GM23338 (cell line): ENCODE results near the gene NUDC. TPM values are rescaled to one million over a fixed set of nuclear protein-coding genes. Genes with fewer than 3 reads are reported as not detected.

Experiments
- ATAC-seq: fragments of 200-7000 bp; cut with Tn5 transposase; 3 replicates; pipeline ENCODE4 v1.9.1; 2020
- DNase-seq: peaks from one replicate; pipeline ENCODE4 v3.0.0-alpha.2; 2015; ENCODE audit warnings: low spot score
- H2AFZ ChIP-seq: fragments of 200-600 bp; sonication (generic); 2 replicates; pipeline ENCODE4 v1.8.0; 2016; ENCODE audit warnings: antibody characterized with exemption, mild to moderate bottlenecking, moderate library complexity
- H3F3A ChIP-seq: fragments of 200-600 bp; sonication (generic); replicated peaks from 2 replicates; pipeline ENCODE4 v1.8.0; 2017; ENCODE audit warnings: antibody characterized with exemption, mixed run types, low read depth
- H3K27ac ChIP-seq: fragments of 200-600 bp; sonication (generic); 2 replicates; pipeline ENCODE4 v1.6.1; 2016; ENCODE audit warnings: low read depth
- H3K27me3 ChIP-seq: fragments of 200-600 bp; sonication (generic); 2 replicates; pipeline ENCODE4 v1.8.0; 2016; ENCODE audit warnings: mild to moderate bottlenecking, mixed run types, moderate library complexity; ENCODE audit not compliant: insufficient read depth
- H3K36me3 ChIP-seq: fragments of 200-600 bp; sonication (generic); 2 replicates; pipeline ENCODE4 v1.8.0; 2016; ENCODE audit warnings: mild to moderate bottlenecking; ENCODE audit not compliant: insufficient read depth
- H3K4me1 ChIP-seq: fragments of 200-600 bp; sonication (generic); 2 replicates; pipeline ENCODE4 v1.8.0; 2016; ENCODE audit warnings: mild to moderate bottlenecking, moderate library complexity; ENCODE audit not compliant: insufficient read depth
- H3K4me2 ChIP-seq: fragments of 200-600 bp; sonication (generic); 2 replicates; pipeline ENCODE4 v1.7.1; 2017; ENCODE audit warnings: mixed run types
- H3K4me3 ChIP-seq: fragments of 200-600 bp; sonication (generic); 2 replicates; pipeline ENCODE4 v1.6.1; 2016; ENCODE audit warnings: mixed run types
- H3K79me2 ChIP-seq: fragments of 200-600 bp; sonication (generic); replicated peaks from 2 replicates; pipeline ENCODE4 v1.8.0; 2017; ENCODE audit warnings: mild to moderate bottlenecking; ENCODE audit not compliant: insufficient read depth
- H3K9me2 ChIP-seq: fragments of 200-600 bp; sonication (generic); 2 replicates; pipeline ENCODE4 v1.8.0; 2017; ENCODE audit not compliant: insufficient read depth
- H4K20me1 ChIP-seq: fragments of 200-600 bp; sonication (generic); replicated peaks from 2 replicates; pipeline ENCODE4 v1.8.0; 2017; ENCODE audit warnings: mild to moderate bottlenecking; ENCODE audit not compliant: insufficient read depth
- H3K27ac Mint-ChIP-seq: 2 replicates; pipeline ENCODE4 v1.8.0; 2020; ENCODE audit warnings: inconsistent platforms, mild to moderate bottlenecking, moderate library complexity, mixed read lengths
- H3K27me3 Mint-ChIP-seq: 3 replicates; pipeline ENCODE4 v1.8.0; 2022; ENCODE audit warnings: low read depth, mild to moderate bottlenecking, moderate library complexity, mixed read lengths, inconsistent platforms; ENCODE audit not compliant: insufficient read depth, poor library complexity
- H3K36me3 Mint-ChIP-seq: 3 replicates; pipeline ENCODE4 v1.8.0; 2021; ENCODE audit warnings: low read depth, mild to moderate bottlenecking, inconsistent platforms, moderate library complexity, mixed read lengths
- H3K4me1 Mint-ChIP-seq: 3 replicates; pipeline ENCODE4 v1.8.0; 2020; ENCODE audit warnings: mild to moderate bottlenecking, inconsistent platforms, mixed read lengths
- H3K4me3 Mint-ChIP-seq: 3 replicates; pipeline ENCODE4 v1.8.0; 2021; ENCODE audit warnings: moderate library complexity, mild to moderate bottlenecking, inconsistent platforms, mixed read lengths
- H3K9me3 Mint-ChIP-seq: 3 replicates; pipeline ENCODE4 v1.8.0; 2020; ENCODE audit warnings: moderate library complexity, mild to moderate bottlenecking, inconsistent platforms, mixed read lengths
- CREB1 ChIP-seq: fragments of 250-450 bp; sonication (Bioruptor Pico); IDR thresholded peaks from 2 replicates; pipeline ENCODE4 v1.5.0; 2020; ENCODE audit warnings: low read depth, mild to moderate bottlenecking, moderate library complexity
- ETS1 ChIP-seq: IDR thresholded peaks from 2 replicates; pipeline ENCODE4 v1.6.1; 2016; ENCODE audit warnings: antibody characterized with exemption
- EZH2 ChIP-seq: fragments of 200-600 bp; sonication (generic); IDR thresholded peaks from one replicate; pipeline ENCODE4 v1.8.0; 2017; ENCODE audit warnings: antibody characterized with exemption, mild to moderate bottlenecking, low read depth; ENCODE audit not compliant: unreplicated experiment
- EZH2phosphoT487 ChIP-seq: fragments of 200-600 bp; sonication (generic); IDR thresholded peaks from one replicate; pipeline ENCODE4 v1.8.1; 2018; ENCODE audit warnings: antibody characterized with exemption; ENCODE audit not compliant: unreplicated experiment
- JUNB ChIP-seq: IDR thresholded peaks from one replicate; pipeline ENCODE4 v1.6.1; 2016; ENCODE audit warnings: antibody characterized with exemption; ENCODE audit not compliant: unreplicated experiment
- NANOG ChIP-seq: IDR thresholded peaks from 2 replicates; pipeline ENCODE4 v1.6.1; 2016; ENCODE audit warnings: antibody characterized with exemption, borderline replicate concordance
- POLR2AphosphoS5 ChIP-seq: IDR thresholded peaks from 2 replicates; pipeline ENCODE4 v1.6.1; 2016; ENCODE audit warnings: antibody characterized with exemption, low read depth
- REST ChIP-seq: IDR thresholded peaks from one replicate; pipeline ENCODE4 v1.6.1; 2018; ENCODE audit warnings: antibody characterized with exemption; ENCODE audit not compliant: unreplicated experiment
- STAT1 ChIP-seq: IDR thresholded peaks from one replicate; pipeline ENCODE4 v1.6.1; 2016; ENCODE audit warnings: antibody characterized with exemption; ENCODE audit not compliant: unreplicated experiment
- ZNF114 ChIP-seq: fragments of 250-450 bp; sonication (Bioruptor Pico); IDR thresholded peaks from 2 replicates; pipeline ENCODE4 v1.5.0; 2020; ENCODE audit warnings: mild to moderate bottlenecking, moderate library complexity
- ZNF331 ChIP-seq: fragments of 250-450 bp; sonication (Bioruptor Pico); IDR thresholded peaks from 2 replicates; pipeline ENCODE4 v1.5.0; 2020; ENCODE audit warnings: low read depth, mild to moderate bottlenecking, moderate library complexity
- ZNF462 ChIP-seq: fragments of 250-450 bp; sonication (Bioruptor Pico); IDR thresholded peaks from 2 replicates; pipeline ENCODE4 v1.5.0; 2020; ENCODE audit warnings: mild to moderate bottlenecking, moderate library complexity
- polyA plus RNA-seq: library from polyadenylated mRNA; unstranded; fragments of >200 nt; fragmentation: Nextera tagmentation; extraction: Ambion mirVana; gene quantifications from 2 replicates; pipeline ENCODE4 v1.2.1, GENCODE V29; 2016
- total RNA-seq: library from RNA; depleted of rRNA; stranded (reverse); fragments of >200 nt; shearing (Covaris generic); gene quantifications from 2 replicates; pipeline ENCODE4 v1.2.3, GENCODE V29; 2014
- TF ChIP-seq, protein P1 (sequence below), 2 experiments: fragments of 200-600 bp in 1 of 2; sonication (generic) in 1 of 2; conservative IDR thresholded peaks; 2 replicates each; pipeline versions ENCODE4 v1.5.1 to v1.6.1; 2016 to 2017; ENCODE audit warnings: antibody characterized with exemption in 2 of 2, low read depth in 2 of 2, mild to moderate bottlenecking in 2 of 2, moderate library complexity in 1 of 2

NUDC gene
- total and polyA plus RNA-seq, 2 experiments from 2014 or later = 96.2 to 224 TPM

DNA sequence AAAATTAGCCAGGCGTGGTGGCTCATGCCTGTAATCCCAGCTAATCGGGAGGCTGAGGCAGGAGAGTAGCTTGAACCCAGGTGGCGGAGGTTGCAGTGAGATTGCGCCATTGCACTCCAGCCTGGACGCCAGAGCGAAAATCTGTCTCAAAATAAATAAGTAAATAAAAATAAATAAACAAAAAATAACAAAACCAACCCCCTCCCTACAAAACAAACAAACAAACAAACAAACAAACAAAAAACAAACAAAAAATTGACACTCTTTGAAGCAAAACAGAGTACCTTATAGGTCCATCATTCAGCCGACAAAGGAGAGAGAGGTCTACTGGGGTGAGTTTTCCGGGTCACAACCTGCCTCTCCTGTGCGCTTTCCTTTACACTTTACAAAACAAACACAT lies 44.1 kb downstream of the NUDC start:
- Mint-ChIP-seq H3K36me3 (no peaks in the 10 kb centered on the region; the same call in 2 of the 3 replicates), H3K27ac (no peak overlapping the region)

More for the DNA sequence above, 44.1 kb downstream of the NUDC start:
- H3K4me1 ChIP-seq = peaks cover 17% of the 10 kb centered on the region; the same call in 1 of the 2 replicates
- no peak overlapping the region for H3K27ac ChIP-seq
- DNase-seq (no peak), ATAC-seq (no peak)
- H3K4me2 ChIP-seq = no peak overlapping the region
- no peaks in the 10 kb centered on the region for H4K20me1 ChIP-seq
- Mint-ChIP-seq H3K4me3 (no peak overlapping the region), H3K4me1 (peaks cover 12% of the 10 kb centered on the region; the same call in 2 of the 3 replicates), H3K27me3 (peaks cover 17% of the 10 kb centered on the region), H3K9me3 (no peaks in the 10 kb centered on the region)
- H3K4me3 ChIP-seq = no peak overlapping the region
- no peaks in the 10 kb centered on the region for H3K27me3 ChIP-seq
- TF ChIP-seq JUNB (no peak), CREB1 (CRISPR knock-in tag) (no peak), EZH2 (no peak), REST (no peak), ETS1 (no peak), EZH2phosphoT487 (no peak), STAT1 (no peak), ZNF331 (CRISPR knock-in tag) (no peak), NANOG (no peak), POLR2AphosphoS5 (no peak), ZNF114 (CRISPR knock-in tag) (no peak), ZNF462 (CRISPR knock-in tag) (no peak)
- TF ChIP-seq, protein P1, sequence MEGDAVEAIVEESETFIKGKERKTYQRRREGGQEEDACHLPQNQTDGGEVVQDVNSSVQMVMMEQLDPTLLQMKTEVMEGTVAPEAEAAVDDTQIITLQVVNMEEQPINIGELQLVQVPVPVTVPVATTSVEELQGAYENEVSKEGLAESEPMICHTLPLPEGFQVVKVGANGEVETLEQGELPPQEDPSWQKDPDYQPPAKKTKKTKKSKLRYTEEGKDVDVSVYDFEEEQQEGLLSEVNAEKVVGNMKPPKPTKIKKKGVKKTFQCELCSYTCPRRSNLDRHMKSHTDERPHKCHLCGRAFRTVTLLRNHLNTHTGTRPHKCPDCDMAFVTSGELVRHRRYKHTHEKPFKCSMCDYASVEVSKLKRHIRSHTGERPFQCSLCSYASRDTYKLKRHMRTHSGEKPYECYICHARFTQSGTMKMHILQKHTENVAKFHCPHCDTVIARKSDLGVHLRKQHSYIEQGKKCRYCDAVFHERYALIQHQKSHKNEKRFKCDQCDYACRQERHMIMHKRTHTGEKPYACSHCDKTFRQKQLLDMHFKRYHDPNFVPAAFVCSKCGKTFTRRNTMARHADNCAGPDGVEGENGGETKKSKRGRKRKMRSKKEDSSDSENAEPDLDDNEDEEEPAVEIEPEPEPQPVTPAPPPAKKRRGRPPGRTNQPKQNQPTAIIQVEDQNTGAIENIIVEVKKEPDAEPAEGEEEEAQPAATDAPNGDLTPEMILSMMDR (conservative IDR thresholded peaks at IDR 0.05; ENCODE audit: low read depth in 2 of 2) = no peak
- H3K36me3 ChIP-seq = no peaks in the 10 kb centered on the region
- H2AFZ ChIP-seq = no peak overlapping the region
- H3K79me2 ChIP-seq = no peaks in the 10 kb centered on the region
- no peaks in the 10 kb centered on the region for H3K9me2 ChIP-seq
- peaks cover 3% of the 10 kb centered on the region; the same call in 1 of the 2 replicates for H3F3A ChIP-seq
